H1 (cell line): ENCODE data around the gene SYNPR. TPM values are rescaled to one million over a fixed set of nuclear protein-coding genes. Genes with fewer than 3 reads are reported as not detected.

Experiments used
- CTCF ChIA-PET: fragments of 300-600 bp; sonication (Branson Sonifier 250); formaldehyde crosslinking; loops from one replicate; lab custom pipeline; 2021; ENCODE audit not compliant: partially characterized antibody; lab: Charles Lee
- POLR2A ChIA-PET: fragments of 300-600 bp; sonication (Branson Sonifier 250); formaldehyde crosslinking; loops from one replicate; lab custom pipeline; 2021; ENCODE audit warnings: inconsistent platforms; ENCODE audit not compliant: partially characterized antibody; lab: Charles Lee
- DNase-seq, 2 experiments: peaks; one replicate each; pipeline versions ENCODE4 v3.0.0 to v3.0.0-alpha.2; 2010 to 2022; ENCODE audit warnings: low spot score in 2 of 2, low read depth in 1 of 2, mixed read lengths in 1 of 2
- FAIRE-seq: peaks from 2 replicates; lab custom pipeline; 2011; peaks lifted over from hg19 to GRCh38; lab: Jason Lieb, UNC
- H2AFZ ChIP-seq: 2 replicates; pipeline ENCODE4 v1.8.1; 2012; ENCODE audit warnings: low read length, inconsistent platforms
- H2AK5ac ChIP-seq: 2 replicates; pipeline ENCODE4 v1.6.1; 2013; ENCODE audit warnings: low read depth, low read length
- H2BK120ac ChIP-seq: replicated peaks from 2 replicates; pipeline ENCODE3; 2013; ENCODE audit warnings: low read depth, low read length, inconsistent platforms
- H2BK12ac ChIP-seq: 2 replicates; pipeline ENCODE4 v1.6.1; 2013; ENCODE audit warnings: low read depth, low read length
- H2BK15ac ChIP-seq: 2 replicates; pipeline ENCODE4 v1.6.1; 2013; ENCODE audit warnings: low read length
- H2BK20ac ChIP-seq: 2 replicates; pipeline ENCODE4 v1.6.1; 2013; ENCODE audit warnings: low read length
- H2BK5ac ChIP-seq: 2 replicates; pipeline ENCODE4 v1.6.1; 2013; ENCODE audit warnings: low read depth, low read length
- H3K14ac ChIP-seq: 2 replicates; pipeline ENCODE4 v1.6.1; 2013; ENCODE audit warnings: inconsistent platforms; ENCODE audit not compliant: insufficient read length
- H3K18ac ChIP-seq: 2 replicates; pipeline ENCODE4 v1.6.1; 2013; ENCODE audit warnings: low read length; ENCODE audit errors: extremely low read depth
- H3K23ac ChIP-seq: 2 replicates; pipeline ENCODE4 v1.6.1; 2013; ENCODE audit warnings: inconsistent platforms; ENCODE audit not compliant: insufficient read length
- H3K23me2 ChIP-seq: 2 replicates; pipeline ENCODE4 v1.6.1; 2013; ENCODE audit warnings: low read depth, low read length
- H3K27ac ChIP-seq: 2 replicates; pipeline ENCODE4 v1.6.1; 2011; ENCODE audit warnings: low read depth, low read length, inconsistent platforms
- H3K27me3 ChIP-seq, 4 experiments: replicated peaks in 1 of 4; 1 replicate in 1 of 4; 2 replicates in 3 of 4; pipeline versions ENCODE4 v1.6.1 to v1.8.1; 2011 to 2013; ENCODE audit warnings: low read length in 3 of 4, mild to moderate bottlenecking in 3 of 4, inconsistent platforms in 2 of 4, mixed read lengths in 2 of 4, moderate library complexity in 1 of 4; ENCODE audit not compliant: control insufficient read depth in 3 of 4, insufficient read depth in 3 of 4; ENCODE audit errors: extremely low read depth in 1 of 4
- H3K36me3 ChIP-seq, 4 experiments: 2 replicates each; pipeline versions ENCODE4 v1.6.1 to v1.8.1; 2011 to 2013; ENCODE audit warnings: mild to moderate bottlenecking in 4 of 4, low read length in 3 of 4, moderate library complexity in 2 of 4, control low read depth in 1 of 4, inconsistent platforms in 1 of 4; ENCODE audit not compliant: insufficient read depth in 4 of 4, control insufficient read depth in 2 of 4
- H3K4ac ChIP-seq: replicated peaks from 2 replicates; pipeline ENCODE3; 2013; ENCODE audit warnings: low read length, low read depth, mixed read lengths, inconsistent platforms; ENCODE audit not compliant: insufficient read length
- H3K4me1 ChIP-seq, 4 experiments: replicated peaks in 1 of 4; 1 replicate in 1 of 4; 2 replicates in 3 of 4; pipeline versions ENCODE4 v1.6.1 to v1.8.1; 2011 to 2013; ENCODE audit warnings: low read length in 3 of 4, inconsistent platforms in 2 of 4, mixed read lengths in 1 of 4; ENCODE audit not compliant: insufficient read depth in 4 of 4, control insufficient read depth in 3 of 4
- H3K4me2 ChIP-seq, 2 experiments: 2 replicates each; pipeline versions ENCODE4 v1.6.1 to v1.8.1; 2011 to 2013; ENCODE audit warnings: low read depth in 2 of 2, low read length in 2 of 2, control low read depth in 1 of 2, inconsistent platforms in 1 of 2, mild to moderate bottlenecking in 1 of 2; ENCODE audit not compliant: insufficient read depth in 1 of 2
- H3K4me3 ChIP-seq, 4 experiments: fragments of 200-600, 300-600 bp in 1 of 4; sonication (generic), shearing (Covaris generic), sonication (Bioruptor Twin) in 1 of 4; 2 replicates each; pipeline versions ENCODE4 v1.5.1 to v1.8.1; 2011 to 2016; ENCODE audit warnings: low read length in 4 of 4, low read depth in 3 of 4, control low read depth in 2 of 4, inconsistent platforms in 2 of 4, mild to moderate bottlenecking in 2 of 4, mixed read lengths in 1 of 4, moderate library complexity in 1 of 4; ENCODE audit not compliant: insufficient read depth in 2 of 4; ENCODE audit errors: extremely low read depth in 1 of 4
- H3K56ac ChIP-seq: replicated peaks from 2 replicates; pipeline ENCODE3; 2013; ENCODE audit warnings: low read depth, mild to moderate bottlenecking, mixed read lengths, low read length, inconsistent platforms; ENCODE audit not compliant: insufficient read length
- H3K79me1 ChIP-seq: 2 replicates; pipeline ENCODE4 v1.6.1; 2013; ENCODE audit warnings: low read depth, low read length, control low read depth
- H3K79me2 ChIP-seq, 2 experiments: 2 replicates each; pipeline versions ENCODE4 v1.6.1 to v1.8.1; 2012 to 2013; ENCODE audit warnings: low read length in 2 of 2, mild to moderate bottlenecking in 2 of 2, inconsistent platforms in 1 of 2; ENCODE audit not compliant: insufficient read depth in 2 of 2, control insufficient read depth in 1 of 2
- H3K9ac ChIP-seq, 4 experiments: replicated peaks in 1 of 4; 1 replicate in 1 of 4; 2 replicates in 3 of 4; pipeline versions ENCODE4 v1.6.1 to v1.8.1; 2011 to 2013; ENCODE audit warnings: low read depth in 3 of 4, low read length in 3 of 4, control low read depth in 2 of 4, mild to moderate bottlenecking in 2 of 4, moderate library complexity in 2 of 4, inconsistent platforms in 1 of 4; ENCODE audit errors: extremely low read depth in 1 of 4
- H3K9me3 ChIP-seq, 2 experiments: 2 replicates each; pipeline versions ENCODE4 v1.6.1 to v1.8.1; 2012 to 2013; ENCODE audit warnings: mild to moderate bottlenecking in 2 of 2, moderate library complexity in 2 of 2, control low read depth in 1 of 2, inconsistent platforms in 1 of 2, low read depth in 1 of 2, low read length in 1 of 2, mixed read lengths in 1 of 2; ENCODE audit not compliant: insufficient read depth in 2 of 2
- H4K20me1 ChIP-seq, 2 experiments: replicated peaks in 1 of 2; 2 replicates each; pipeline versions ENCODE3 to v1.8.1; 2011 to 2013; ENCODE audit warnings: inconsistent platforms in 2 of 2, low read length in 2 of 2, mild to moderate bottlenecking in 1 of 2; ENCODE audit not compliant: insufficient read depth in 2 of 2, control insufficient read depth in 1 of 2
- H4K5ac ChIP-seq: 2 replicates; pipeline ENCODE4 v1.6.1; 2013; ENCODE audit warnings: low read length, low read depth, mixed read lengths, inconsistent platforms; ENCODE audit not compliant: insufficient read length
- H4K8ac ChIP-seq: 2 replicates; pipeline ENCODE4 v1.8.0; 2013; ENCODE audit warnings: mild to moderate bottlenecking, moderate library complexity, low read length, inconsistent platforms; ENCODE audit not compliant: insufficient read depth; ENCODE audit errors: extremely low read depth
- H4K91ac ChIP-seq: replicated peaks from 2 replicates; pipeline ENCODE3; 2013; ENCODE audit warnings: low read length, mixed read lengths, inconsistent platforms; ENCODE audit not compliant: insufficient read length
- CHD1 ChIP-seq: IDR thresholded peaks from 2 replicates; pipeline ENCODE4 v1.6.1; 2012; ENCODE audit warnings: low read depth, low read length, improper control_type of control experiment
- POU5F1 ChIP-seq: IDR thresholded peaks from 2 replicates; pipeline ENCODE4 v1.6.1; 2011; ENCODE audit warnings: low read depth, mild to moderate bottlenecking, low read length, moderate library complexity
- RAD21 ChIP-seq, 2 experiments: IDR thresholded peaks in 1 of 2; conservative IDR thresholded peaks in 1 of 2; 2 replicates each; pipeline ENCODE4 v1.6.1; 2011; ENCODE audit warnings: low read depth in 2 of 2, low read length in 2 of 2, improper control_type of control experiment in 1 of 2, inconsistent platforms in 1 of 2, mild to moderate bottlenecking in 1 of 2, moderate library complexity in 1 of 2
- TAF1 ChIP-seq: IDR thresholded peaks from 2 replicates; pipeline ENCODE4 v1.6.1; 2011; ENCODE audit warnings: mild to moderate bottlenecking, low read depth, low read length
- TAF7 ChIP-seq: optimal IDR thresholded peaks from 2 replicates; pipeline ENCODE3; 2011; ENCODE audit warnings: low read depth, mild to moderate bottlenecking, inconsistent platforms, low read length, moderate library complexity, borderline replicate concordance
- WGBS, 2 experiments: shearing (Covaris generic) in 1 of 2; methylation state at CpG; one replicate each; pipeline versions ENCODE4 v1.1.6 to v1.1.7; 2013 to 2015; ENCODE audit warnings: low lambda C conversion rate in 2 of 2, mixed read lengths in 2 of 2, inconsistent platforms in 1 of 2, low coverage in 1 of 2, missing lambda C conversion rate in 1 of 2; ENCODE audit not compliant: insufficient replicate concordance in 2 of 2, insufficient coverage in 1 of 2, insufficient read length in 1 of 2; ENCODE audit errors: extremely low coverage in 1 of 2, missing lambda C conversion rate in 1 of 2; 5-methylcytosine and 5-hydroxymethylcytosine counted together
- polyA plus RNA-seq, 7 experiments: library from polyadenylated mRNA; depleted of rRNA in 3 of 7; stranded (reverse) in 5 of 7; unstranded in 2 of 7; fragments of >200 nt in 5 of 7; fragments of 200-250 nt in 2 of 7; gene quantifications; 1 replicate in 5 of 7; 2 replicates in 1 of 7; 4 replicates in 1 of 7; pipeline versions ENCODE4 v1.2.1 to v1.2.3, GENCODE V29; 2011 to 2013; ENCODE audit warnings: missing spikeins in 2 of 7, mixed read lengths in 2 of 7
- total RNA-seq: library from RNA; stranded (reverse); fragmentation: NEBNext Ultra II Directional; extraction: Animal tissue kit (Norgen Biotek cat#: 25700); gene quantifications from 2 replicates; pipeline ENCODE4 v1.2.1, GENCODE V29; 2021
- TF ChIP-seq, protein P1 (sequence below), 3 experiments: IDR thresholded peaks; 1 replicate in 2 of 3; 2 replicates in 1 of 3; pipeline versions ENCODE4 v1.5.1 to v1.6.1; 2011; ENCODE audit warnings: low read length in 3 of 3, mild to moderate bottlenecking in 3 of 3, inconsistent platforms in 2 of 3, low read depth in 1 of 3, moderate library complexity in 1 of 3; ENCODE audit not compliant: insufficient read depth in 1 of 3; ENCODE audit errors: control extremely low read depth in 1 of 3
- TF ChIP-seq, protein P2 (sequence below): IDR thresholded peaks from 2 replicates; pipeline ENCODE4 v1.6.1; 2012; ENCODE audit warnings: low read length, inconsistent platforms

The SYNPR gene
- total and polyA plus RNA-seq, 2 of the 8 experiments (the other 6 are each of a cell fraction or from before 2014, with no cell fraction given), result 0.39 to 0.99 TPM

- TF ChIP-seq TAF7, result no peak
- no peak for TF ChIP-seq POU5F1
- peak; percentile 73 to 84 for TF ChIP-seq RAD21 (IDR thresholded peaks at IDR 0.05 in 1 of 2, conservative IDR thresholded peaks at IDR 0.05 in 1 of 2; ENCODE audit: low read depth in 2 of 2, low read length in 2 of 2)
- TF ChIP-seq CHD1, result no peak
- TF ChIP-seq, protein P1, sequence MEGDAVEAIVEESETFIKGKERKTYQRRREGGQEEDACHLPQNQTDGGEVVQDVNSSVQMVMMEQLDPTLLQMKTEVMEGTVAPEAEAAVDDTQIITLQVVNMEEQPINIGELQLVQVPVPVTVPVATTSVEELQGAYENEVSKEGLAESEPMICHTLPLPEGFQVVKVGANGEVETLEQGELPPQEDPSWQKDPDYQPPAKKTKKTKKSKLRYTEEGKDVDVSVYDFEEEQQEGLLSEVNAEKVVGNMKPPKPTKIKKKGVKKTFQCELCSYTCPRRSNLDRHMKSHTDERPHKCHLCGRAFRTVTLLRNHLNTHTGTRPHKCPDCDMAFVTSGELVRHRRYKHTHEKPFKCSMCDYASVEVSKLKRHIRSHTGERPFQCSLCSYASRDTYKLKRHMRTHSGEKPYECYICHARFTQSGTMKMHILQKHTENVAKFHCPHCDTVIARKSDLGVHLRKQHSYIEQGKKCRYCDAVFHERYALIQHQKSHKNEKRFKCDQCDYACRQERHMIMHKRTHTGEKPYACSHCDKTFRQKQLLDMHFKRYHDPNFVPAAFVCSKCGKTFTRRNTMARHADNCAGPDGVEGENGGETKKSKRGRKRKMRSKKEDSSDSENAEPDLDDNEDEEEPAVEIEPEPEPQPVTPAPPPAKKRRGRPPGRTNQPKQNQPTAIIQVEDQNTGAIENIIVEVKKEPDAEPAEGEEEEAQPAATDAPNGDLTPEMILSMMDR (IDR thresholded peaks at IDR 0.05; ENCODE audit: control extremely low read depth in 1 of 3, insufficient read depth in 1 of 3, low read depth in 1 of 3, low read length in 3 of 3), result peak; percentile 38 to 54 (median 46)
- TF ChIP-seq, protein P2, sequence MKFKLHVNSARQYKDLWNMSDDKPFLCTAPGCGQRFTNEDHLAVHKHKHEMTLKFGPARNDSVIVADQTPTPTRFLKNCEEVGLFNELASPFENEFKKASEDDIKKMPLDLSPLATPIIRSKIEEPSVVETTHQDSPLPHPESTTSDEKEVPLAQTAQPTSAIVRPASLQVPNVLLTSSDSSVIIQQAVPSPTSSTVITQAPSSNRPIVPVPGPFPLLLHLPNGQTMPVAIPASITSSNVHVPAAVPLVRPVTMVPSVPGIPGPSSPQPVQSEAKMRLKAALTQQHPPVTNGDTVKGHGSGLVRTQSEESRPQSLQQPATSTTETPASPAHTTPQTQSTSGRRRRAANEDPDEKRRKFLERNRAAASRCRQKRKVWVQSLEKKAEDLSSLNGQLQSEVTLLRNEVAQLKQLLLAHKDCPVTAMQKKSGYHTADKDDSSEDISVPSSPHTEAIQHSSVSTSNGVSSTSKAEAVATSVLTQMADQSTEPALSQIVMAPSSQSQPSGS, result no peak
- TF ChIP-seq TAF1, result no peak
- no peak overlapping the region for H3K14ac ChIP-seq
- H2AK5ac ChIP-seq, result no peak overlapping the region
- H3K9me3 ChIP-seq, result no peaks in the 10 kb centered on the region
- CTCF ChIA-PET, result interaction anchor here (1.0 to 5.6 kb wide), 4 partner anchors 116 to 215 kb away, joined by 3 to 34 read pairs (median 3); no protein-coding TSS in a partner anchor
- no peaks in the 10 kb centered on the region for H3K79me2 ChIP-seq
- no peak overlapping the region for H3K18ac ChIP-seq
- no peak overlapping the region for H3K23ac ChIP-seq
- no peak overlapping the region for H3K27ac ChIP-seq
- POLR2A ChIA-PET, result no interaction called here
- no peaks in the 10 kb centered on the region for H3K23me2 ChIP-seq
- H2BK5ac ChIP-seq, result no peak overlapping the region
- H2BK15ac ChIP-seq, result no peak overlapping the region
- H4K5ac ChIP-seq, result no peak overlapping the region
- H2BK120ac ChIP-seq, result no peak overlapping the region
- H3K9ac ChIP-seq, result no peak overlapping the region
- no peak for FAIRE-seq
- no peaks in the 10 kb centered on the region for H3K79me1 ChIP-seq
- DNase-seq, result no peak
- no peak overlapping the region for H4K8ac ChIP-seq
- H3K4me2 ChIP-seq, result no peak overlapping the region
- H4K91ac ChIP-seq, result no peak overlapping the region
- no peaks in the 10 kb centered on the region for H3K36me3 ChIP-seq
- no peaks in the 10 kb centered on the region for H4K20me1 ChIP-seq
- no peak overlapping the region for H3K4ac ChIP-seq
- WGBS, 2 experiments, result 70% methylated on average over 6 of the region's 6 CpGs; no CpG with 5 or more reads in 1 of the 2 experiments
- H2BK12ac ChIP-seq, result no peak overlapping the region
- no peaks in the 10 kb centered on the region; a peak in 1 of 7 replicates for H3K27me3 ChIP-seq
- no peak overlapping the region for H3K4me3 ChIP-seq
- H3K56ac ChIP-seq, result no peak overlapping the region
- H3K4me1 ChIP-seq, result peaks cover 0 to 4% (median 0%) of the 10 kb centered on the region in 4 experiments; a peak in 1 of 7 replicates
- H2BK20ac ChIP-seq, result no peak overlapping the region
- no peak overlapping the region for H2AFZ ChIP-seq
Observed at GRCh38 chr3:63565220-63565619, 287.1 kb downstream of the SYNPR start.
